D341Med (cell line): ENCODE data around the gene SLC26A8.
A peak's percentile ranks its signal among the peaks of the same experiment; 100 is the strongest.

ENCODE experiments used
- DNase-seq: peaks from one replicate; pipeline ENCODE4 v3.0.0; 2012; ENCODE audit warnings: low spot score

The SLC26A8 gene

GRCh38 chr6:36023996-36024795 is at the start of gene SLC26A8:
TSS of gene SLC26A8 (minus strand) at chr6:36024641. CDS start at chr6:36019707, 4,934 bp downstream.
- no peak for DNase-seq

- no peak for DNase-seq
Observed at GRCh38 chr6:36073587-36073986, 49.1 kb upstream of the SLC26A8 start.

- no peak for DNase-seq
Observed at GRCh38 chr6:36072681-36073080, 48.2 kb upstream of the SLC26A8 start.

- no peak for DNase-seq
Observed at GRCh38 chr6:36071714-36072113, 47.3 kb upstream of the SLC26A8 start.

- DNase-seq, result no peak
Observed at GRCh38 chr6:36071281-36071680, 46.8 kb upstream of the SLC26A8 start.

- DNase-seq, result no peak
Observed at GRCh38 chr6:36070252-36070651, 45.8 kb upstream of the SLC26A8 start.

- no peak for DNase-seq
Observed at GRCh38 chr6:36069573-36069972, 45.1 kb upstream of the SLC26A8 start.

GRCh38 chr6:36068586-36068985 is 44.1 kb upstream of the SLC26A8 start:
- no peak for DNase-seq

- no peak for DNase-seq
Observed at GRCh38 chr6:36068012-36068392, 43.6 kb upstream of the SLC26A8 start.

GRCh38 chr6:36067374-36068011 is 43.1 kb upstream of the SLC26A8 start:
- no peak for DNase-seq

GRCh38 chr6:36066817-36067216 is 42.4 kb upstream of the SLC26A8 start:
- DNase-seq, result no peak

- no peak for DNase-seq
Observed at GRCh38 chr6:36065916-36066315, 41.5 kb upstream of the SLC26A8 start.

GRCh38 chr6:36064770-36065396 is 40.4 kb upstream of the SLC26A8 start:
- DNase-seq, result no peak

- no peak for DNase-seq
Observed at GRCh38 chr6:36063318-36064060, 39.0 kb upstream of the SLC26A8 start.

- DNase-seq, result no peak
Observed at GRCh38 chr6:36062247-36062646, 37.8 kb upstream of the SLC26A8 start.

- DNase-seq, result no peak
Observed at GRCh38 chr6:36061236-36061635, 36.8 kb upstream of the SLC26A8 start.

- DNase-seq, result no peak
Observed at GRCh38 chr6:36056178-36056577, 31.7 kb upstream of the SLC26A8 start.

GRCh38 chr6:36054956-36055355 is 30.5 kb upstream of the SLC26A8 start:
- DNase-seq, result peak; percentile 39

- no peak for DNase-seq
Observed at GRCh38 chr6:36054415-36054814, 30.0 kb upstream of the SLC26A8 start.

GRCh38 chr6:36053878-36054277 is 29.4 kb upstream of the SLC26A8 start:
- DNase-seq, result no peak

- DNase-seq, result no peak
Observed at GRCh38 chr6:36052097-36052496, 27.7 kb upstream of the SLC26A8 start.

GRCh38 chr6:36050947-36051710 is 26.7 kb upstream of the SLC26A8 start:
- DNase-seq, result no peak
